ENCODE results near the gene CCDC9B.

Gene CCDC9B

DNA sequence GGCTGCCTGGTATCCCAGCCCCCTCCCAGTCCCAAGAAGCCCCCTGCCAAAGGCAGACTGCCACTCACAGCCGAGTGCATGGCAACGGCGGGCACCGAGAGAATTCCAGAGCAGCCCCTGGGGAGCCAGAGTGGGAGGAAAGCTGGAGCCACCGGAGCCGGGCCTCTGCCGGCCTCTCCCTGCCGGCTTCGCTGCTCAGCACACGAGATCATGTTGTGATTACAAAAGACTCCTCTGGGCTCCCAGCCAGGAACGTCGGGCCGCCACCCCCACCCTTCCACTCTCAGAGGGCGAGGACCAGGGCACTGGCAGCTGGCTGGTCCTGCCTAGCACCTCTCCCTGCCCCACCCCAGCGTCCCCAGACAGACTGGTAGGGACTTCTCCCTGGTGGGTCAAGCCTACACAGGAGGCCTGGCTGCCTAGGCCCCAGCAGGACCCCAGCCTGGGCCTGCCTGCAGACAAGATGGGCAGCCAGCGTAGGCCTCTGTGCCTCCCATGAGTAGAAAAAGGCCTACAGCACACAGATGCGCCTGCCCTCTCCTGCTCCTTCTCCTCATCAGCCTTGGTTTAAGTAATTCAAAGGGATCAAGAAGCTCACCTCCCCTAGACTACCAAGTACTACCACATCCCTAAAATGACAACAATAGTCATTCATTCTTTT lies at the start of gene CCDC9B:
Gene CCDC9B, minus strand, starts transcription at position 200 of the 661 bp plus-strand sequence. Its CDS starts 120 bp downstream, at position 80.
- no peak for DNase-seq (ENCODE audit: low read depth in 2 of 2)

DNA sequence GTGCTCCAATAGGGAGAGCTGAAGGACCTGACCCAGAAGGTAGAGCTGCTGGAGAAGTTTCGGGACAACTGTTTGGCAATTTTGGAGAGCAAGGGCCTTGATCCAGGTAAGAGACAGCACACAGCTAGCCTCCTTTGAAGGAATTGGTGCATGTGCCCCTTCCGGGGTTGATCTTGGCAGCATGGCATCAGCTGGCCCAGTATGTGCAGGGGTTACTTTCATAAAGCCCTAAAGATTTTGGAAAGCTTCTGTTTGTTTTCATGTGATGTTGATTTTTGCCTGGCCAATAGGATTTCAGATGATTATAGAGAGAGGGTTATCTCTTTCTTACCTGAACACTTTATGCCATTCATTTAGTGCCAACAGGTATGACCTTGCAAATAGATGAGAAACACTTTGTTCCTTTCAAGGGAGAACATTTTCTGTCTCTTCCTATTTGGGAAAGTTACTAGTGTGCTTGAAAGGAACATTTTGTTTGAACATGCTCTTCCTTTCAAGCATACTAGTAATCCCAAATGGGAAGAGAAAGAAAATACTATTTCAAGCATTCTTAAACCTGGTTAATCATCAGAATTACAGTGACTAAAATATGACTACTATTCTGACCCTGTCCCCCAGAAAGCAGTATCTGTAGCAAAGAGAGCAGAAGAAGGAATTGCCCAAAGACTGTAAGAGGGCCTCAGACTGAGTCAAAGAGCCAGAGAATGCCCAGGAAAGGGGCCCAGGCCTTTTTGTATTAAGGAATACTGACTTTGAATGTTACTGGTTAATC lies 49.3 kb upstream of the CCDC9B start:
- no peak for DNase-seq (ENCODE audit: low read depth in 2 of 2)

DNA sequence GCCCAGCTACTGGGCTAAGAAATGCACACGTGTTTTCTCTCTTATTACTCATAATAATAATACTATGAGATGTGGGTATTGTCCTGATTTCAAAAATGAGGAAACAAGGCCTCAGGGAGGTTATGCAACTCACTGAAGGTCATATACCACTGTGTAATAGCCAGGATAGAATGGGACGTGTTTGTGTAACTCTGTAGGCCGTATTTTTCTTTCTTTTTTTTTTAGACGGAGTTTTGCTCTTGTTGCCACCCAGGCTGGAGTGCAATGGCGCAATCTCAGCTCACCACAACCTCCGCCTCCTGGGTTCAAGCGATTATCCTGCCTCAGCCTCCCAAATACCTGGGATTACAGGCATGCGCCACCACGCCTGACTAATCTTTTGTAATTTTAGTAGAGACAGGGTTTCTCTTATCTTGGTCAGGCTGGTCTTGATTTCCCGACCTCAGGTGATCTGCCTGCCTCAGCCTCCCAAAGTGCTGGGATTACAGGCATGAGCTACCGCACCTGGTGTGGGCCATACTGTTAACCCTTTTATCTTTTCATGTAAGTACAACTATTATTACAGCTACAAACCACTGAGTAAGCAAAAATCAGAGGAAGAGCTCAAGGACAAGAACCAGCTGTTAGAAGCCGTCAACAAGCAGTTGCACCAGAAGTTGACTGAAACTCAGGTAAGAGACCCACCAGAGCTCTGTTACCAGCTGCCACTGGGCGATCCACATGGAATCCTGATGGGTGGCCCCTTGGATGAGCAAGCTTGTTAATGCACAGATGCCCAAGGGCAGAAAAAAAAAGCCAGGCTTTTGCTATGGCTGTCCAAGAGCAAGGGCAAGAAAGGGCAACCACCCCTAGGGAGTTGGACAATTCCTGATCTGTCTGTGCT lies 48.4 kb upstream of the CCDC9B start:
- DNase-seq (ENCODE audit: low read depth in 2 of 2): no peak

DNA sequence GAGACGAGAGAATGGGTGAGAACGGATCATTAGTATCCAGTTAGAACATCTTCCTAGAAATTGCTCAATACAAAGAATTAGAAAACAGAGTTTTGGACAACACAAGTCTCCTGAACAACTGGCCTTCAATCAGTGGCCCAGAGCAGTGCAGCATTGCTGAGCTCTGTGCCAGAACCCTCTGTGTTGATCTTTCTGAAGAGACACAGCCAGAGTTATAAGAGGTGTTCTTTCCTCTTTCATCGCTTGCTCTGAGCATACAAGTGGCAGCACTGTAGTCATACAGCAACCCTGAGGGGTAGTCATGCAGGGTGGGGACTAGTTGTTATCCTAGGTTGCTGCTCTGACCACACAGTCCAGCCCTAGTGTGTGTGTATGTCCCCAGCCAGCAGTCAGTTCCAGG lies 45.7 kb upstream of the CCDC9B start:
- DNase-seq (ENCODE audit: low read depth in 2 of 2): no peak

DNA sequence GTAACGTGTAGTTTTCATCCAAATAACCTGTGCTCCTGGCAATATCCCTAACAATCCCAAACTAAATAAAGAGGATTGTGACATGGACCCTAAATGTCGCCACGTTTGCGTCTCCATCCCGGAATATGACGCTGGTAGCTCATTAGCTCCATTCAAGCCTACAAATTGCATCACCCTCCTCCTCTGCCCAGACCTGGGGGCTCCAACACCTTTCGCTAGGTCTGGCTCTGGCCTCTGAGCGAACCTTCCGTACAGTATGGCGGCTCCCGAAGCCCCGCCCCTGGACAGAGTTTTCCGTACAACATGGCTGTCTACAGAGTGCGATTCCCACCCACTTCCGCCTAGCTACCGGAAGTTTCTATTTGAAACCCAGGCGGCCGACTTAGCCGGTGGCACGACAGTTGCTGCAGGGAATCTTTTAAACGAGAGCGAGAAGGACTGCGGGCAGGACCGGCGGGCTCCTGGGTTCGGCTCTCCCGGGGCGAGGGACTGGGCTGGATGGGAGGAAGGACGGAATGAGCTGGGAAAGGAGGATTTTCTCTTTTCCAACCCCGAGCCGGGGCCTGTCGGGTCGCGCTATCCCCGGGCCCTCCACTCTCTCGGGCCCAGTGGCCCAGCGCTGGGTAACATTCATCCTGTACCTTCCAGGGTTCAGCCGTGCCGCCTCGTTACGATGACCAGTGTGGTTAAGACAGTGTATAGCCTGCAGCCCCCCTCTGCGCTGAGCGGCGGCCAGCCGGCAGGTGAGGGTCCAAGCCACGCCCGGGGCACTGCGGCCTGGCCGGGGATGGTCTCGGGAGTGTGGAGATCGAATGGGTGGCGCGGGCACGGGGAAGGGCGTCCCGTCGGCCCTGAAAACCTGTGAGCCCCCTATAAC lies 42.1 kb upstream of the CCDC9B start, which contains the start of gene KNSTRN:
Gene KNSTRN, plus strand, starts transcription at position 142 of the 877 bp plus-strand sequence. Its CDS starts 115 bp downstream, at position 257.
- peak; percentile 82 to 89 for DNase-seq (ENCODE audit: low read depth in 2 of 2)

DNA sequence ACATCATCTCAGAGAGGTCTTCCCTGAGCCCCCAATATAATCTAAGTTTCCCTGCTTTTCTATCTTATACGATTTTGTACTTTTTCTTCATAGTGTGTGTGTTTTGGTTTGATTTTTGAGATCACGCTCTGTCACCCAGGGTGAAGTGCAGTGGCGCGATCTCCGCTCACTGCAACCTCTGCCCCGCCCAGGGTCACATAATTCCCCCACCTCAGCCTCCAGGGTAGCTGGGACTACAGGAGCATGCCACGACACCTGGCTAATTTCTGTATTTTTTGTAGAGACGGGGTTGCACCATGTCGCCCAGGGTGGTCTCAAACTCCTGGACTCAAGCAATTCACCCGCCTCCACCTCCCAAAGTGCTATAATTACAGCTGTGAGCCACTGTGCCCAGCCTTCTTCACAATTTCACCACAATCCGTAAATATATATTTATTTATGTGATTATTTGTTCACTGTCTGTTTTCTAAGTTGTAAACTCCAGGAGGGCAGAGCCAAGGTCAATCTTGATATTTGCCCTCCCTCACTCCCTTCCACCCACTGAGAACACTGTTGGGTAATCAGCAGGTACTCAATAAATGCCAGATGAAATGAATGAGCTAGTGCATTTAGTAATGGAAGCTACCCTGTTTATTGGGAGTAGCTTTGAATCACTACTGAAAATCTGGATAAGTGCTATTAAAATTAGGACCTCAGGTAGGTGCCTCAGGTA lies 41.2 kb upstream of the CCDC9B start:
- DNase-seq (ENCODE audit: low read depth in 2 of 2): no peak

DNA sequence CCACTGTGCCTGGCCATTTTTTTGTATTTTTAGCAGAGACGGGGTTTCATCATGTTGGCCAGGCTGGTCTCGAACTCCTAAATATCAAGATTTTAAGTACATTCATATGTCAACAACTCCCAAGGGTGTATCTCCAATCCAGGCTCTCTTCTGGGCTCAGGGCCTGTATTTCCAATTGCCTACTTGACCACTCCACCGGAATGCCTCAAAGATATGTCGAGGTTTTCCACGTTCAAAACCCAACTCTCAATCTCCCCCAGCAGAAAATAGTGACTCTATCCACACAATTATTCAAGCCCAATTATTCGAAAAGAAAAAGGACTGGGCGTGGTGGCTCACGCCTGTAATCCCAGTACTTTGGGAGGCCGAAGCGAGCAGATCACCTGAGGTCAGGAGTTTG lies 39.9 kb upstream of the CCDC9B start:
- DNase-seq (ENCODE audit: low read depth in 2 of 2): no peak

DNA sequence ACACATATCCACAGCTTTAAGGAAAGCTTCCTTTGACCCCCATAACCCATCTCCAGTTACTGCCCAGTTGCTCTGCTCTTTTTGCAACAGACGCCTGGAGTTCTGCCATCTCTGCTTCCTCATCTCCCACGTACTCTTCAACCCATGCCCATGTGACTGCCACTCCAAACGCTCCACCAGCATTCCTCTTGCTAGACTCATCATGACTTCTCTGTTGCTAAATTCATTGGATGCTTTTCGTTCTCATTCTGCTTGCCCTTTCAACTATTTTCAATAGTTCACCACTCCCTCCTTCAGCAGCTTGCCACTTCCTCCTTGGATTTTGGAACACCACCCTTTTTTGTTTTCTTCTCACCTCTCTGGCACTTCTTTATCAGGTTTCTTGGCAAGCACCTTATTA lies 39.1 kb upstream of the CCDC9B start:
- DNase-seq (ENCODE audit: low read depth in 2 of 2): no peak

DNA sequence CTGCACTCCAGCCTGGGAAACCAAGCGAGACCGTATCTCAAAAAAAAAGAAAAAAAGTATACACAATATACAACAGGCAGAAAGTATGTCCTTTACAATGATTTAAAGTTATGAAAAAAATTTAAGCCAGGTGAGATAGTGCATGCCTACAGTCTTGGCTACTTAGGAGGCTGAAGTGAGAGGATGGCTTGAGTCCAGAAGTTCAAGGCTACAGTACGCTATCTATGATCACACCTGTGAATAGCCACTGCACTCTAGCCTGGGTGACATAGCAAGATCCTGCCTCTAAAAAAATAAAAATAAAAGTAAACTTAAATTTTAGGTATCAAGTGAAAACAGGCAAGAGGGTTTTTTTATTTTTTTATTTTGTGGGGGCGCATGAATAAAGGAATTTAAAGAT lies 38.6 kb upstream of the CCDC9B start:
- no peak for DNase-seq (ENCODE audit: low read depth in 2 of 2)

DNA sequence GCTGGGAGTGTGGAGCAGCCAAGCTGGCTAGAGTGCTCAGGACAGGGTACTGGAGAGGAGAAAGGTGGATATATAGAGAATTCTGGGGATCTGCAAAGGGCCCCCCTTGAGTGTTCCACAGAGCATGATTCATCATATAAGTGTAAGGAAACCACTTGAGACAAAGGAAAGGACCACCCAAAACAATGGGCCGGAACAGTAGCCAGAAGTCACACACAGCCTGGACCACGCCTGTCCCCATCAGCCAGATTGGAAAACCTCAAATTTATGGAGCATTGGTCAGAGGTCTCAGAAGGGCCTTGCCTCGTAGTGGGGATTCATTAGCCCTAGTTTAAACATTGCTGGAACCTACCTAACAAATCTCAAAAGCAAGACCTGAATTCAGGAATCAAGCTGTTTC lies 36.9 kb upstream of the CCDC9B start:
- no peak for DNase-seq (ENCODE audit: low read depth in 2 of 2)

DNA sequence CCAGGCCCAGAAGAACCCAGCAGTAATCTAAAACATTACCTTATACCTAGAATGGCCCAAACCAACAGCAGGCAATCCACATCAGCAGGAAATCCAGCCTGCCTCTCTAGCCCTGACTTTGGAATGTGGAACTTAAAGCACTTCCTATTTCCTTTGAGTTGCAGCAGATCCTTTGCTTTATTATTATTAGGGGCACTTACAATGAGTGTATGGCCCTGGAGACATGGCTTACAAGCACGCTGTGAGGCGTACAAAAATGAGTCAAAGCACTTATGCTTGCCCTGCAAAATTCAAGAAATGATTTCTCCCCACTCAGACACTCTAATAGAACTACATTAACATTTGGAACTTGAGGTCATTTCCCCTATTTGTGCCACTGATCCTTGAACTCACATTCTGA lies 32.2 kb upstream of the CCDC9B start:
- no peak for DNase-seq (ENCODE audit: low read depth in 2 of 2)

DNA sequence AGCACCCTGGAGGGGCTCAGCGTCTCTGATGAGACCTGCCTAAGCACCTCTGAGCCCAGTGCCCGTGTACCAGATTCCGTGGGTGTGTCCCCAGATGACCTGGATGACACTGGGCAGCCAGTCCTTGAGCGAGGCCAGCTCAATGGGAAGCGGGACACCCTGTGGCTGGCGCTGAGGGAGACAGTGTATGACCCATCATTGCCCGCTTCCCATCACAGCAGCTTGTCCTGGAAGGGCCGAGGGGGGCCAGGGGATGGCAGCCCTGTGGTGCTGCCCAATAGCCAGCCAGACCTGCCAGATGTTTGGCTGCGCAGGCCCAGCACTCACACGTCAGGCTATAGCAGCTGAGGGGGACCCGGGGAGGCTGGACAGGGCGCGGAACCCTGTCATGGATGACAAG lies 29.2 kb upstream of the CCDC9B start:
- DNase-seq (ENCODE audit: low read depth in 2 of 2): no peak

DNA sequence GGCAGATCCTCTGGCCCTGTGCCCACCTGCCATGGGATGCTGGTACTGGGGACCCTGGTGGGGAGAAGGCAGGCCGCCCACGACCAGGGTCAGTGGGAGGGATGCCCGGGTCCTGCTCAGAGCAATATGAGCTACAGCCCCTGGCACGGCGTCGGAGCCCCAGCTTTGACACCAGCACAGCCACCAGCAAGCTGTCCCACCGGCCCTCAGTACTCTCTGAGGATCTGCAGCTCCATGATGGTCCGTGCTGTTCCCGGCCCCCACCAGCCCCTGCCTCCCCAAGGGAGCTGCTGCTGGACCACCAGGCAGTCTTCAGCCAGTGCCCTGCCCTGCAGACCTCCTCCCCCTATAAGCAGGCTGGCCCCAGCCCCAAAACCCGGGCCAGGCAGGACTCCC lies 28.7 kb upstream of the CCDC9B start:
- no peak for DNase-seq (ENCODE audit: low read depth in 2 of 2)

DNA sequence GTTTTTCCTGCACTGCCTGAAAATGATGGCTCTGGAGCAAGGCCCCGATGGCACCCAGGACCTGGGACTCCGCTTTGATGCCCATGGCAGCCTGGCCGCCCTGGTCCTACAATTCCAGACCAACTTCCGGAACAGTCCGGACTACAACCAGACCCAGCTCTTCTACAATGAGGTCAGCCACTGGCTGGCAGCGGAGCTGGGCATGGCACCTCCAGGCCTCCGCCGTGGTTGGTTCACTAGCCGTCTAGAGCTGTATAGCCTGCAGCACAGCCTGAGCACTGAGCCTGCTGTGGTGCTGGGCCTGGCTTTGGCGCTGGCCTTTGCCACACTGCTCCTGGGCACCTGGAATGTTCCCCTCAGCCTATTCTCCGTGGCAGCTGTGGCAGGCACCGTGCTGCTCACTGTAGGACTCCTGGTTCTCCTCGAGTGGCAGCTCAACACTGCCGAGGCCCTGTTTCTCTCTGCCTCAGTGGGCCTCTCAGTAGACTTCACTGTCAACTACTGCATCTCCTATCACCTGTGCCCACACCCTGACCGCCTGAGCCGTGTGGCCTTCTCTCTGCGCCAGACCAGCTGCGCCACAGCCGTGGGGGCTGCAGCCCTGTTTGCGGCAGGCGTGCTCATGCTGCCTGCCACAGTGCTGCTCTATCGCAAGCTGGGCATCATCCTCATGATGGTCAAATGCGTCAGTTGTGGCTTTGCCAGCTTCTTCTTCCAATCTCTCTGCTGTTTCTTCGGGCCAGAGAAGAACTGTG lies 28.2 kb upstream of the CCDC9B start:
- no peak for DNase-seq (ENCODE audit: low read depth in 2 of 2)

DNA sequence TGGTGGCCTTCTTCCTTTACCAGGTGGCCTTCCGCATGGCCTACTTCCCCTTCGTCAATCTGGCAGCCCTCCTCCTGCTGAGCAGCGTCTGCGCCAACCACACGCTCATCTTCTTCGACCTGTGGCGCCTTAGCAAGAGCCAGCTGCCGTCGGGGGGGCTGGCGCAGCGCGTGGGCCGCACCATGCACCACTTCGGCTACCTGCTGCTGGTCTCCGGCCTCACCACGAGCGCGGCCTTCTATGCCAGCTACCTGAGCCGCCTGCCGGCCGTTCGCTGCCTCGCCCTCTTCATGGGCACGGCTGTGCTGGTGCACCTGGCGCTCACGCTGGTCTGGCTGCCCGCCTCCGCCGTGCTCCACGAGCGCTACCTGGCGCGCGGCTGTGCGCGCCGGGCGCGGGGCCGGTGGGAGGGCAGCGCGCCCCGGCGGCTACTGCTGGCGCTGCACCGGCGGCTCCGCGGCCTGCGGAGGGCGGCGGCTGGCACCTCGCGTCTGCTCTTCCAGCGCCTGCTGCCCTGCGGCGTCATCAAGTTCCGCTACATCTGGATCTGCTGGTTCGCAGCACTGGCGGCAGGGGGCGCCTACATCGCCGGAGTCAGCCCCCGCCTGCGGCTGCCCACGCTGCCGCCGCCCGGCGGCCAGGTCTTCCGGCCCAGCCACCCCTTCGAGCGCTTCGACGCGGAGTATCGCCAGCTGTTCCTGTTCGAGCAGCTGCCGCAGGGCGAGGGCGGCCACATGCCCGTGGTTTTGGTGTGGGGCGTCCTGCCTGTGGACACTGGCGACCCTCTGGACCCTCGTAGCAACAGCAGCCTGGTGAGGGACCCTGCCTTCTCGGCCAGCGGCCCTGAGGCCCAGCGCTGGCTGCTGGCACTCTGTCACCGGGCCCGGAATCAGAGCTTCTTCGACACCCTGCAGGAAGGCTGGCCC lies 27.2 kb upstream of the CCDC9B start:
- DNase-seq (ENCODE audit: low read depth in 2 of 2): peak; percentile 75 to 84

DNA sequence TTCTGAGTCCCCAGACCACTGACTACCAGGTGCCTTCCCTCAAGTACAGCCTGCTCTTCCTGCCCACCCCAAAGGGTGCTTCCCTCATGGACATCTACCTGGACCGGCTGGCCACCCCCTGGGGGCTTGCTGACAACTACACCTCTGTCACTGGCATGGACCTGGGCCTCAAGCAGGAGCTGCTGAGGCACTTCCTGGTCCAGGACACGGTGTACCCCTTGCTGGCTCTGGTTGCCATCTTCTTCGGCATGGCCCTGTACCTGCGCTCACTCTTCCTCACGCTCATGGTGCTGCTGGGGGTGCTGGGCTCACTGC lies 26.6 kb upstream of the CCDC9B start:
- no peak for DNase-seq (ENCODE audit: low read depth in 2 of 2)

DNA sequence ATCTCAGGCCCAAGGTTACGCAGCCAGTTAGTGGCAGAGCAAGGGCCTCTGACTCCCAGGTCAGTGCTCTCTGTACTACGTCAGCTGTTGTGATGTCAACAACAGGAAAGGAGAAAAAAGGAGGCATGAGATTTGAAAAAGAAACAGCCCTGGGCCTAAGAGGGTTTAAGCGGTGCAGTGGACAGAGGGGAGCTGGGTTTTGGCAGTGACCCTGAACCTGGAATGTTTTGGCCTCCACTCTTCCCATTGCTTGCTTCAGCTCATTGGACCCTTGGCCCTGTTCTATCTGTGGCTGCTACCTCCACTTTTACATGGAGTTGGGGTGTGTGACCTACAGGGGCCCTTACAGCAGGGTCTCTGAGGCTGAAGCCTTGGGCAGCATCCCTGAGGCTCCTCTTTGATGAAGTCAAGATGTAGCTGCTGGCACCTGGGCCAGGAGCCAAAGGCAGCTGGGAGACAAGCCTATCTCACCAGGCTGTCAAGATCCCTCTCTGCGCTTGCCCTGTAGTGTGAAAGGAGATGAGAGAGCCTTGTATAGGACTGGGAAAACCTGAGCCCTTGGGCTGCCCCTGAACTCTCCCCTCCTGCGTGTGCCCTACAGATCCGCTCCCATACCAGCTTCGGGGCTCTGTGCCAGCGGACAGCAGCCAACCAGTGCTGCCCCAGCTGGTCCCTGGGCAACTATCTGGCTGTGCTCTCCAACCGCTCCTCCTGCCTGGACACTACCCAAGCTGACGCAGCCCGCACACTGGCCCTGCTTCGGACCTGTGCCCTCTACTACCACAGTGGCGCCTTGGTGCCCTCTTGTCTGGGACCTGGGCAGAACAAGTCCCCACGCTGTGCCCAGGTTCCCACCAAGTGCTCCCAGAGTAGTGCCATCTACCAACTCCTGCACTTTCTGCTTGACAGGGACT lies 26.0 kb upstream of the CCDC9B start:
- no peak for DNase-seq (ENCODE audit: low read depth in 2 of 2)
